Fibroblast of lung (primary cell): ENCODE data around the gene SLPI.

Source experiments
- EZH2 ChIP-seq: IDR thresholded peaks from 2 replicates; pipeline ENCODE4 v1.5.1; 2012; ENCODE audit warnings: low read length, control low read depth, mild to moderate bottlenecking; ENCODE audit errors: missing control alignments
- TF ChIP-seq, protein P1 (sequence below), 2 donors: IDR thresholded peaks in 1 of 2; conservative IDR thresholded peaks in 1 of 2; 1 replicate in 1 of 2; 2 replicates in 1 of 2; pipeline ENCODE4 v1.5.1; 2011 to 2012; ENCODE audit warnings: low read length in 2 of 2, control low read depth in 1 of 2, inconsistent platforms in 1 of 2, low read depth in 1 of 2, mild to moderate bottlenecking in 1 of 2

GRCh38 chr20:45253261-45253660 lies 1.1 kb downstream of the SLPI start:
- TF ChIP-seq, protein P1, sequence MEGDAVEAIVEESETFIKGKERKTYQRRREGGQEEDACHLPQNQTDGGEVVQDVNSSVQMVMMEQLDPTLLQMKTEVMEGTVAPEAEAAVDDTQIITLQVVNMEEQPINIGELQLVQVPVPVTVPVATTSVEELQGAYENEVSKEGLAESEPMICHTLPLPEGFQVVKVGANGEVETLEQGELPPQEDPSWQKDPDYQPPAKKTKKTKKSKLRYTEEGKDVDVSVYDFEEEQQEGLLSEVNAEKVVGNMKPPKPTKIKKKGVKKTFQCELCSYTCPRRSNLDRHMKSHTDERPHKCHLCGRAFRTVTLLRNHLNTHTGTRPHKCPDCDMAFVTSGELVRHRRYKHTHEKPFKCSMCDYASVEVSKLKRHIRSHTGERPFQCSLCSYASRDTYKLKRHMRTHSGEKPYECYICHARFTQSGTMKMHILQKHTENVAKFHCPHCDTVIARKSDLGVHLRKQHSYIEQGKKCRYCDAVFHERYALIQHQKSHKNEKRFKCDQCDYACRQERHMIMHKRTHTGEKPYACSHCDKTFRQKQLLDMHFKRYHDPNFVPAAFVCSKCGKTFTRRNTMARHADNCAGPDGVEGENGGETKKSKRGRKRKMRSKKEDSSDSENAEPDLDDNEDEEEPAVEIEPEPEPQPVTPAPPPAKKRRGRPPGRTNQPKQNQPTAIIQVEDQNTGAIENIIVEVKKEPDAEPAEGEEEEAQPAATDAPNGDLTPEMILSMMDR (conservative IDR thresholded peaks at IDR 0.05 in 1 of 2, IDR thresholded peaks at IDR 0.05 in 1 of 2; ENCODE audit: low read depth in 1 of 2, low read length in 2 of 2) = no peak
- TF ChIP-seq EZH2 = no peak
